Measurements from ENCODE around the gene SV2C.

GRCh38 chr5:76312783-76313182 lies 229.6 kb downstream of the SV2C start:
- TF ChIP-seq CTCF (conservative IDR thresholded peaks at IDR 0.05 in 1 of 2, IDR thresholded peaks at IDR 0.05 in 1 of 2; ENCODE audit: low read depth in 1 of 2, low read length in 2 of 2) (no peak), EZH2 (IDR thresholded peaks at IDR 0.05; ENCODE audit: low read length, missing control alignments) (no peak)

Measured in fibroblast of lung (primary cell).